GM18868 (cell line): Measurements from ENCODE around the gene SEMA7A.
"Not testable (repeated sequence)": the region's sequence is repeated elsewhere in the genome, so short reads cannot be mapped to it uniquely, and the experiment has no call there.

Experiments
- ATAC-seq: cut with Tn5 transposase; IDR thresholded peaks from one replicate; pipeline ENCODE4 v1.9.1; 2021; ENCODE audit warnings: mild to moderate bottlenecking, moderate library complexity; ENCODE audit not compliant: unreplicated experiment

SEMA7A gene

GRCh38 chr15:74433592-74434262 is at the start of gene SEMA7A:
Gene SEMA7A (minus strand): TSS chr15:74433958. CDS start chr15:74433918, 40 bp downstream.
- peak; percentile 65 for ATAC-seq

- ATAC-seq: no peak
Measured at GRCh38 chr15:74482661-74483060, 48.9 kb upstream of the SEMA7A start.

GRCh38 chr15:74480364-74480763 is 46.6 kb upstream of the SEMA7A start:
- ATAC-seq: not testable (repeated sequence)

- not testable (repeated sequence) for ATAC-seq
Measured at GRCh38 chr15:74471621-74472020, 37.9 kb upstream of the SEMA7A start.

GRCh38 chr15:74470631-74471395 is 37.1 kb upstream of the SEMA7A start:
- no peak for ATAC-seq

- no peak for ATAC-seq
Measured at GRCh38 chr15:74468341-74469032, 34.7 kb upstream of the SEMA7A start.

- no peak for ATAC-seq
Measured at GRCh38 chr15:74466570-74466969, 32.8 kb upstream of the SEMA7A start.

- ATAC-seq: no peak
Measured at GRCh38 chr15:74464897-74465296, 31.1 kb upstream of the SEMA7A start.

- no peak for ATAC-seq
Measured at GRCh38 chr15:74464216-74464615, 30.5 kb upstream of the SEMA7A start.

GRCh38 chr15:74463634-74464033 is 29.9 kb upstream of the SEMA7A start:
- ATAC-seq: no peak

GRCh38 chr15:74461847-74462511 is 28.2 kb upstream of the SEMA7A start:
- ATAC-seq: no peak

- ATAC-seq: peak; percentile 84
Measured at GRCh38 chr15:74460871-74461846, 27.4 kb upstream of the SEMA7A start, which contains the start of gene UBL7. Gene UBL7 (minus strand): TSS chr15:74461160. CDS start chr15:74458867, 2,293 bp downstream.

GRCh38 chr15:74460298-74460697 is 26.5 kb upstream of the SEMA7A start:
- no peak for ATAC-seq

GRCh38 chr15:74459798-74460197 is 26.0 kb upstream of the SEMA7A start:
- not testable (repeated sequence) for ATAC-seq

- no peak for ATAC-seq
Measured at GRCh38 chr15:74458473-74458872, 24.7 kb upstream of the SEMA7A start.

- ATAC-seq: not testable (repeated sequence)
Measured at GRCh38 chr15:74457036-74457435, 23.3 kb upstream of the SEMA7A start.

- ATAC-seq: no peak
Measured at GRCh38 chr15:74454764-74455500, 21.2 kb upstream of the SEMA7A start.

- ATAC-seq: no peak
Measured at GRCh38 chr15:74453925-74454763, 20.4 kb upstream of the SEMA7A start.
